SK-N-SH (cell line): ENCODE results near the gene TACC2. TPM values are rescaled to one million over a fixed set of nuclear protein-coding genes. Genes with fewer than 3 reads are reported as not detected.

Experiments
- CTCF ChIA-PET: fragments of 300-600, 350-600 bp; formaldehyde crosslinking; extraction: SDS; loops from one replicate; lab custom pipeline; 2021; lab: Yijun Ruan, JAX
- POLR2A ChIA-PET: fragments of 350-600 bp; sonication (Branson Sonifier 250); formaldehyde crosslinking; extraction: SDS; loops from one replicate; lab custom pipeline; 2020; ENCODE audit warnings: antibody characterized with exemption, inconsistent platforms; lab: Yijun Ruan, JAX
- DNase-seq: peaks from one replicate; pipeline ENCODE4 v3.0.0; 2012
- H2AFZ ChIP-seq: fragments of 200-600 bp; sonication (generic); 2 replicates; pipeline ENCODE4 v1.8.1; 2016; ENCODE audit warnings: antibody characterized with exemption, mild to moderate bottlenecking, low read depth
- H3F3A ChIP-seq: fragments of 200-600 bp; sonication (generic); replicated peaks from 2 replicates; pipeline ENCODE3; 2016; ENCODE audit warnings: antibody characterized with exemption, mild to moderate bottlenecking; ENCODE audit not compliant: insufficient read depth
- H3K27ac ChIP-seq, 2 experiments: fragments of 200-500 bp in 1 of 2; fragments of 200-600 bp in 1 of 2; sonication (Bioruptor generic) in 1 of 2; sonication (generic), shearing (Covaris generic) in 1 of 2; 2 replicates each; pipeline versions ENCODE4 v1.5.1 to v1.6.1; 2014 to 2016; ENCODE audit warnings: low read depth in 2 of 2, inconsistent platforms in 1 of 2, low read length in 1 of 2, mild to moderate bottlenecking in 1 of 2, mixed read lengths in 1 of 2
- H3K27me3 ChIP-seq: fragments of 200-600 bp; sonication (generic), shearing (Covaris generic); 2 replicates; pipeline ENCODE4 v1.6.1; 2016; ENCODE audit warnings: mixed run types; ENCODE audit not compliant: insufficient read depth
- H3K36me3 ChIP-seq, 2 experiments: fragments of 200-500 bp in 1 of 2; fragments of 200-600 bp in 1 of 2; sonication (Bioruptor generic) in 1 of 2; sonication (generic) in 1 of 2; replicated peaks in 1 of 2; 2 replicates each; pipeline versions ENCODE3 to v1.5.1; 2014 to 2016; ENCODE audit warnings: low read length in 1 of 2, mild to moderate bottlenecking in 1 of 2; ENCODE audit not compliant: insufficient read depth in 2 of 2, control insufficient read depth in 1 of 2
- H3K4me1 ChIP-seq, 2 experiments: fragments of 200-500 bp in 1 of 2; fragments of 200-600 bp in 1 of 2; sonication (Bioruptor generic) in 1 of 2; sonication (generic), shearing (Covaris generic) in 1 of 2; 2 replicates each; pipeline versions ENCODE4 v1.5.1 to v1.6.1; 2014 to 2016; ENCODE audit warnings: low read depth in 1 of 2, low read length in 1 of 2, mixed run types in 1 of 2; ENCODE audit not compliant: insufficient read depth in 2 of 2, control insufficient read depth in 1 of 2
- H3K4me2 ChIP-seq: fragments of 200-600 bp; sonication (generic), shearing (Covaris generic); 2 replicates; pipeline ENCODE4 v1.6.1; 2017; ENCODE audit warnings: mixed run types
- H3K4me3 ChIP-seq, 2 experiments: fragments of 200-500 bp in 1 of 2; fragments of 200-600 bp in 1 of 2; sonication (Bioruptor generic) in 1 of 2; sonication (generic), shearing (Covaris generic) in 1 of 2; 2 replicates each; pipeline versions ENCODE4 v1.5.1 to v1.8.1; 2014 to 2016; ENCODE audit warnings: low read depth in 2 of 2, inconsistent platforms in 1 of 2, low read length in 1 of 2, mild to moderate bottlenecking in 1 of 2, mixed read lengths in 1 of 2, moderate library complexity in 1 of 2
- H3K79me2 ChIP-seq: fragments of 200-600 bp; sonication (generic); 2 replicates; pipeline ENCODE4 v1.8.1; 2017; ENCODE audit warnings: mild to moderate bottlenecking; ENCODE audit not compliant: insufficient read depth
- H3K9ac ChIP-seq: fragments of 200-600 bp; sonication (generic); 2 replicates; pipeline ENCODE4 v1.6.1; 2017; ENCODE audit warnings: mixed run types
- H3K9me2 ChIP-seq: fragments of 200-600 bp; sonication (generic); 2 replicates; pipeline ENCODE4 v1.6.1; 2017; ENCODE audit warnings: mixed run types
- H3K9me3 ChIP-seq: fragments of 200-600 bp; sonication (generic); 2 replicates; pipeline ENCODE4 v1.6.1; 2017; ENCODE audit warnings: mixed run types, mild to moderate bottlenecking, moderate library complexity
- H4K20me1 ChIP-seq: fragments of 200-600 bp; sonication (generic); 2 replicates; pipeline ENCODE4 v1.6.1; 2017; ENCODE audit warnings: mild to moderate bottlenecking, mixed run types; ENCODE audit not compliant: insufficient read depth
- CHD2 ChIP-seq: fragments of 150-350 bp; IDR thresholded peaks from 2 replicates; pipeline ENCODE4 v1.6.1; 2018; ENCODE audit warnings: low read length; ENCODE audit not compliant: partially characterized antibody
- ELF1 ChIP-seq: IDR thresholded peaks from 2 replicates; pipeline ENCODE4 v1.4.0; 2012
- FOXJ3 ChIP-seq: sonication (generic); formaldehyde crosslinking; IDR thresholded peaks from 2 replicates; pipeline ENCODE4 v1.5.1; 2020; ENCODE audit warnings: mild to moderate bottlenecking, missing genetic modification reagents
- FOXM1 ChIP-seq: IDR thresholded peaks from 2 replicates; pipeline ENCODE4 v1.4.0; 2012; ENCODE audit warnings: low read depth, mild to moderate bottlenecking
- GATA2 ChIP-seq: sonication (generic); formaldehyde crosslinking; IDR thresholded peaks from 2 replicates; pipeline ENCODE4 v1.5.0; 2020; ENCODE audit warnings: mild to moderate bottlenecking, missing genetic modification reagents
- MEF2A ChIP-seq: IDR thresholded peaks from 2 replicates; pipeline ENCODE4 v1.4.0; 2012; ENCODE audit warnings: low read depth, borderline replicate concordance
- MXI1 ChIP-seq: IDR thresholded peaks from 2 replicates; pipeline ENCODE4 v1.6.1; 2012; ENCODE audit warnings: mild to moderate bottlenecking, low read depth, low read length, improper control_type of control experiment
- NRF1 ChIP-seq: IDR thresholded peaks from 2 replicates; pipeline ENCODE4 v1.6.1; 2012; ENCODE audit warnings: low read depth, mild to moderate bottlenecking, low read length
- RAD21 ChIP-seq: IDR thresholded peaks from 2 replicates; pipeline ENCODE4 v1.6.1; 2012; ENCODE audit warnings: mild to moderate bottlenecking, low read length
- REST ChIP-seq: IDR thresholded peaks from 2 replicates; pipeline ENCODE4 v1.6.1; 2012; ENCODE audit warnings: mild to moderate bottlenecking, low read depth, low read length, moderate library complexity
- RXRA ChIP-seq: IDR thresholded peaks from 2 replicates; pipeline ENCODE4 v1.4.0; 2012; ENCODE audit warnings: low read depth, mild to moderate bottlenecking, borderline replicate concordance
- SMC3 ChIP-seq: IDR thresholded peaks from 2 replicates; pipeline ENCODE4 v1.6.1; 2012; ENCODE audit warnings: low read depth, low read length, improper control_type of control experiment
- TCF12 ChIP-seq: IDR thresholded peaks from 2 replicates; pipeline ENCODE4 v1.4.0; 2012
- USF1 ChIP-seq: IDR thresholded peaks from 2 replicates; pipeline ENCODE4 v1.4.0; 2012; ENCODE audit warnings: low read depth, borderline replicate concordance
- YY1 ChIP-seq: IDR thresholded peaks from 2 replicates; pipeline ENCODE4 v1.4.0; 2012; ENCODE audit warnings: low read depth, mild to moderate bottlenecking
- WGBS: methylation state at CpG from one replicate; pipeline ENCODE4 v1.1.6; 2017; ENCODE audit warnings: low lambda C conversion rate; 5-methylcytosine and 5-hydroxymethylcytosine counted together
- polyA plus RNA-seq, 3 experiments: library from polyadenylated mRNA; depleted of rRNA; stranded (reverse); fragments of >200 nt; gene quantifications; 2 replicates each; pipeline ENCODE4 v1.2.3, GENCODE V29; 2012
- TF ChIP-seq, protein P1 (sequence below): fragments of 200-600 bp; sonication (generic); IDR thresholded peaks from 2 replicates; pipeline ENCODE4 v1.6.1; 2017; ENCODE audit warnings: antibody characterized with exemption, mild to moderate bottlenecking, moderate library complexity

The TACC2 gene
- polyA plus RNA-seq, 1 of the 3 experiments (the other 2 are of a cell fraction): 8.8 TPM

DNA sequence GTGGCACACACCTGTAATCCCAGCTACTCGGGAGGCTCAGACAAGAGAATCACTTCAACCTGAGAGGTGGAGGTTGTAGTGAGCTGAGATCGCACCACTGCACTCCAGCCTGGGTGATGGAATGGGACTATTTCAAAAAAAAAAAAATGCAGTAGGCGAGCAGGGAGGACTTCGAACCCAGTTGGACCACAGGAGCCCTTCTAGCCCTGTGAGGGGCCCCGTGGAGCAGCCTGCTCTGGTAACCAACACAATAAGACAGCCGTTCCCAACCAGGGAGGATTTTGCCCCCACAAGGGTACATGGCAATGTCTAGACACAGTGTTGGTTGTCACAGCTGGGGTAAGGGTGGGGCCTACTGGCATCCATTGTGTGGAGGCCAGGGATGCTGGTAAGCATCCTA lies 218.2 kb downstream of the TACC2 start (continued):
- no peak for TF ChIP-seq REST
- TF ChIP-seq YY1: no peak
- no peak for TF ChIP-seq ELF1
- TF ChIP-seq GATA2 (CRISPR knock-in tag): no peak

- TF ChIP-seq SMC3: no peak
- no peak for TF ChIP-seq CHD2
- TF ChIP-seq REST: no peak
- no peak for TF ChIP-seq TCF12
- no peak for TF ChIP-seq RAD21
- TF ChIP-seq FOXJ3 (CRISPR knock-in tag): no peak
- no peak for TF ChIP-seq MXI1
- no peak for TF ChIP-seq GATA2 (CRISPR knock-in tag)
- no peak for TF ChIP-seq USF1
- no peak for TF ChIP-seq FOXM1
- TF ChIP-seq MEF2A: no peak
- TF ChIP-seq, protein P1, sequence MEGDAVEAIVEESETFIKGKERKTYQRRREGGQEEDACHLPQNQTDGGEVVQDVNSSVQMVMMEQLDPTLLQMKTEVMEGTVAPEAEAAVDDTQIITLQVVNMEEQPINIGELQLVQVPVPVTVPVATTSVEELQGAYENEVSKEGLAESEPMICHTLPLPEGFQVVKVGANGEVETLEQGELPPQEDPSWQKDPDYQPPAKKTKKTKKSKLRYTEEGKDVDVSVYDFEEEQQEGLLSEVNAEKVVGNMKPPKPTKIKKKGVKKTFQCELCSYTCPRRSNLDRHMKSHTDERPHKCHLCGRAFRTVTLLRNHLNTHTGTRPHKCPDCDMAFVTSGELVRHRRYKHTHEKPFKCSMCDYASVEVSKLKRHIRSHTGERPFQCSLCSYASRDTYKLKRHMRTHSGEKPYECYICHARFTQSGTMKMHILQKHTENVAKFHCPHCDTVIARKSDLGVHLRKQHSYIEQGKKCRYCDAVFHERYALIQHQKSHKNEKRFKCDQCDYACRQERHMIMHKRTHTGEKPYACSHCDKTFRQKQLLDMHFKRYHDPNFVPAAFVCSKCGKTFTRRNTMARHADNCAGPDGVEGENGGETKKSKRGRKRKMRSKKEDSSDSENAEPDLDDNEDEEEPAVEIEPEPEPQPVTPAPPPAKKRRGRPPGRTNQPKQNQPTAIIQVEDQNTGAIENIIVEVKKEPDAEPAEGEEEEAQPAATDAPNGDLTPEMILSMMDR: no peak
- no peak for TF ChIP-seq RXRA
- no peak for TF ChIP-seq NRF1
- TF ChIP-seq, all 33 proteins: peak for 0
- Histone ChIP-seq H3K4me3 (no peak overlapping the region), H3K27ac (no peak overlapping the region; a peak in 1 of 4 replicates), H3K79me2 (no peaks in the 10 kb centered on the region), H3K9me3 (no peaks in the 10 kb centered on the region), H3F3A (no peaks in the 10 kb centered on the region), H3K4me1 (peaks cover 0 to 16% of the 10 kb centered on the region in 2 experiments; a peak in 1 of 4 replicates), H3K36me3 (peaks cover 0 to 10% of the 10 kb centered on the region in 2 experiments), H3K4me2 (no peak overlapping the region), H3K9ac (no peak overlapping the region), H3K9me2 (no peaks in the 10 kb centered on the region), H3K27me3 (no peaks in the 10 kb centered on the region), H2AFZ (no peak overlapping the region), H4K20me1 (no peaks in the 10 kb centered on the region)
- ChIA-PET POLR2A (no interaction called here), CTCF (interaction anchor here (0.6 to 3.2 kb wide), 6 partner anchors 8 to 95 kb away, joined by 3 to 9 read pairs (median 6); no protein-coding TSS in a partner anchor)
- no peak for DNase-seq
- 94% methylated on average over 8 of the region's 8 CpGs for WGBS
These were observed 218.6 kb downstream of the TACC2 start for GRCh38 chr10:122207596-122207995.
